ENCODE data around the gene ADRA2B. TPM values are rescaled to one million over a fixed set of nuclear protein-coding genes. Genes with fewer than 3 reads are reported as not detected.

ADRA2B gene
- total and polyA plus RNA-seq, 2 experiments from 2014 or later: not detected

DNA sequence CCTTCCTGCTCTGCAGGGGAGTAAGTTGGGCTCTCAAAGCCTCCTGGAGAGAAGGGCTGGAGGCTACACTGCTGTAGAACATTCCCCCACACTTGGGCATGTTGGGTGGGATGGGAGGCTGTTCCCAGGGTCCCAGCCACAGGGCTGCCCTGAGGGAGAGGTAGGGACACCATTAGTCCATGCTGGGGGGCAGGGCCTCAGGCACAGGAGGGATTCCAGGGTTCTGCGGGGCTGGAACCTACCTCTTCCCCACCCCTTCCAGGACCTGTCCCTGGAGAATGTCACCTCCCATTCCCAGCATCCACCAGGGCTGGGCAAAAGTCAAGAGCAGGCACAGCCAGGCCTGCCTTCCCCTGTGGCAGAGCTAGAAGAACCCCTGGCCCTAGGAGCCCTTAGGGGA lies 6.9 kb upstream of the ADRA2B start:
- no peak for DNase-seq
- H3F3A ChIP-seq (ENCODE audit: insufficient read depth): no peaks in the 10 kb centered on the region
- WGBS, 2 experiments (ENCODE audit: low coverage in 1 of 2, low lambda C conversion rate in 2 of 2, missing lambda C conversion rate in 2 of 2): 40 to 80% methylated on average over 1 of the region's 1 CpG
- peaks cover 31% of the 10 kb centered on the region for H3K27me3 ChIP-seq (replicated peaks; ENCODE audit: insufficient read depth)
- TF ChIP-seq EZH2 (IDR thresholded peaks at IDR 0.05; ENCODE audit: insufficient read depth, poor library complexity, severe bottlenecking): no peak
- TF ChIP-seq EZH2phosphoT487 (IDR thresholded peaks at IDR 0.05; ENCODE audit: insufficient read depth, low read depth): no peak
- H4K20me1 ChIP-seq (ENCODE audit: insufficient read depth): no peaks in the 10 kb centered on the region
- no peak overlapping the region for H3K4me3 ChIP-seq
- H3K9me3 ChIP-seq (ENCODE audit: low read depth): no peaks in the 10 kb centered on the region
- no peak overlapping the region for H3K4me2 ChIP-seq (ENCODE audit: unreplicated experiment)
- no peak overlapping the region for H2AFZ ChIP-seq
- in situ Hi-C loops (cut with MboI): no loop called here
- H3K4me1 ChIP-seq (ENCODE audit: insufficient read depth): no peaks in the 10 kb centered on the region
- no peak overlapping the region for H3K27ac ChIP-seq
- H3K9ac ChIP-seq: no peak overlapping the region
- no peaks in the 10 kb centered on the region for H3K36me3 ChIP-seq (ENCODE audit: low read depth)
- no peaks in the 10 kb centered on the region for H3K9me2 ChIP-seq (ENCODE audit: insufficient read depth)
- H3K79me2 ChIP-seq (ENCODE audit: insufficient read depth): no peaks in the 10 kb centered on the region

DNA sequence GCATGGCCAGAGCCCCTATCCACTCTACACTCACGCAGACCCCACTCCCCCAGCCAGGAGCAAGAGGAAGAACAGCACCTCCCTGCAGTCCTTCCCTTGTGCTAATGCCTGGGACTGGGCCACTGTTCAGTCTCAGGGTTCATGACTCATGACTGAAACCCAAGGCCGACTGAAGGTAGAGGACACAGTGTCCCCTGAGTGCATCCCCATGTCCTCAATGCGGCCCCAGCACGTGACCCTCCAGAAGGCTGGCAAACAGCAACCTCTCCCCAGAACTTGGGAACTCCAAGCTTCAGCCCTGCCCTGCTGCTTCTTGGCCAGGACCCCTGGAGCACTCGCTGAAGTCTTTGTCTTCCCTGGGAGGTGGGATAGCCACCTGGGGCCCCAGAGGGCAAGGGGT lies 6.0 kb upstream of the ADRA2B start:
- Histone ChIP-seq H3K9ac (no peak overlapping the region), H3K27ac (no peak overlapping the region), H3K79me2 (ENCODE audit: insufficient read depth) (no peaks in the 10 kb centered on the region), H3K27me3 (replicated peaks; ENCODE audit: insufficient read depth) (peaks cover 38% of the 10 kb centered on the region), H3F3A (ENCODE audit: insufficient read depth) (no peaks in the 10 kb centered on the region), H4K20me1 (ENCODE audit: insufficient read depth) (no peaks in the 10 kb centered on the region), H3K36me3 (ENCODE audit: low read depth) (no peaks in the 10 kb centered on the region), H3K4me2 (ENCODE audit: unreplicated experiment) (no peak overlapping the region), H2AFZ (no peak overlapping the region), H3K9me2 (ENCODE audit: insufficient read depth) (no peaks in the 10 kb centered on the region), H3K4me1 (ENCODE audit: insufficient read depth) (no peaks in the 10 kb centered on the region), H3K9me3 (ENCODE audit: low read depth) (no peaks in the 10 kb centered on the region), H3K4me3 (no peak overlapping the region)
- DNase-seq: no peak
- in situ Hi-C loops (cut with MboI): no loop called here
- WGBS, 2 experiments (ENCODE audit: low coverage in 1 of 2, low lambda C conversion rate in 2 of 2, missing lambda C conversion rate in 2 of 2): 67 to 73% methylated on average over 5 of the region's 5 CpGs
- TF ChIP-seq EZH2 (IDR thresholded peaks at IDR 0.05; ENCODE audit: insufficient read depth, poor library complexity, severe bottlenecking) (no peak), EZH2phosphoT487 (IDR thresholded peaks at IDR 0.05; ENCODE audit: insufficient read depth, low read depth) (no peak)

DNA sequence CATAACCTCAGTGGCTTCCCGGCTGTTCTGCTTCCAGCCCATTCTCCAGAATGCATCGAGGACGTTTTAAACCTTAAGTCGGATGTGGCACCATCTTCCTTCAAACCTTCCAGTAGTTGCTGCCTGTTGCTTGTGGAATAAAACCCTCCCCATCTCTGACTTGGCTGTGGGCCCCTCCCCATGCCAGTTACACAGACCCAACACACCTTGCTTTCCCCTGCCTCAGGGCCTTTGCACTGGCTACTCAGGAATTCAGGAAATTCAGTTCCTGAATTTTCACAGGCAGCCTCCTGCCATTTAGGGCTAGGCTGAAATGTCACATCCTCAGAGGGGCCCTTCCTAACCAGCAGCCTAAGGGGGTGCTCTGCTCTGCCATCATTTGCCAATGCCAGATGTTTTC lies 5.0 kb upstream of the ADRA2B start:
- no peaks in the 10 kb centered on the region for H3K36me3 ChIP-seq (ENCODE audit: low read depth)
- no peak for TF ChIP-seq EZH2phosphoT487 (IDR thresholded peaks at IDR 0.05; ENCODE audit: insufficient read depth, low read depth)
- no peak for TF ChIP-seq EZH2 (IDR thresholded peaks at IDR 0.05; ENCODE audit: insufficient read depth, poor library complexity, severe bottlenecking)
- no peak overlapping the region for H3K4me2 ChIP-seq (ENCODE audit: unreplicated experiment)
- no peaks in the 10 kb centered on the region for H3K9me3 ChIP-seq (ENCODE audit: low read depth)
- no peak overlapping the region for H3K4me3 ChIP-seq
- no peaks in the 10 kb centered on the region for H3F3A ChIP-seq (ENCODE audit: insufficient read depth)
- H3K27ac ChIP-seq: no peak overlapping the region
- DNase-seq: no peak
- no peak overlapping the region for H3K9ac ChIP-seq
- H2AFZ ChIP-seq: no peak overlapping the region
- no peaks in the 10 kb centered on the region for H3K9me2 ChIP-seq (ENCODE audit: insufficient read depth)
- no peaks in the 10 kb centered on the region for H3K4me1 ChIP-seq (ENCODE audit: insufficient read depth)
- in situ Hi-C loops (cut with MboI): no loop called here
- no peaks in the 10 kb centered on the region for H3K79me2 ChIP-seq (ENCODE audit: insufficient read depth)
- no peaks in the 10 kb centered on the region for H4K20me1 ChIP-seq (ENCODE audit: insufficient read depth)
- 79 to 81% methylated on average over 4 of the region's 4 CpGs for WGBS, 2 experiments (ENCODE audit: low coverage in 1 of 2, low lambda C conversion rate in 2 of 2, missing lambda C conversion rate in 2 of 2)
- peaks cover 41% of the 10 kb centered on the region for H3K27me3 ChIP-seq (replicated peaks; ENCODE audit: insufficient read depth)

DNA sequence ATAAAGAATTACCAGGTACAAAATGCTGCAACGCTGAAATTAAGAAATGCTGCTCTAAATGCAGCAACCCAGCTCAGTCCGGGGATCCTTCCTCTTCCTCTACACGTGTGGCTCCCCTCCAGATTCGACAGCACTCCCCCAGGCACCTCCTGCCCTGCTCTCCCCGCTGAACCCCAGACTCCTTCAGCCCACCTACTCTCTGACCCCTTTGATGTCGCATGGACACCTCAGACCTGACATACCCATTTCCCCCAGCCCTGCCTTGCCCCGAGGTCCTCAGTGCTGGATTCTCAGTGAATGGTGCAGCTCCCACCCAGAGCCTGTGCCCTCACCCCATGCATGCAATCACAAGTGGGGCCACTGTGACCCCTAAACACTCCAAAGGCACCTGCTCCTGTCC lies 4.6 kb upstream of the ADRA2B start:
- Histone ChIP-seq H3K27ac (no peak overlapping the region), H3K4me1 (ENCODE audit: insufficient read depth) (no peaks in the 10 kb centered on the region), H3K9me2 (ENCODE audit: insufficient read depth) (no peaks in the 10 kb centered on the region), H3K36me3 (ENCODE audit: low read depth) (no peaks in the 10 kb centered on the region), H3K4me2 (ENCODE audit: unreplicated experiment) (no peak overlapping the region), H2AFZ (no peak overlapping the region), H3K79me2 (ENCODE audit: insufficient read depth) (no peaks in the 10 kb centered on the region), H3K9ac (no peak overlapping the region), H3K4me3 (no peak overlapping the region), H4K20me1 (ENCODE audit: insufficient read depth) (no peaks in the 10 kb centered on the region), H3K9me3 (ENCODE audit: low read depth) (no peaks in the 10 kb centered on the region), H3K27me3 (replicated peaks; ENCODE audit: insufficient read depth) (peaks cover 41% of the 10 kb centered on the region), H3F3A (ENCODE audit: insufficient read depth) (no peaks in the 10 kb centered on the region)
- WGBS, 2 experiments (ENCODE audit: low coverage in 1 of 2, low lambda C conversion rate in 2 of 2, missing lambda C conversion rate in 2 of 2): 26% methylated on average over 7 of the region's 7 CpGs
- DNase-seq: no peak
- TF ChIP-seq EZH2phosphoT487 (IDR thresholded peaks at IDR 0.05; ENCODE audit: insufficient read depth, low read depth) (no peak), EZH2 (IDR thresholded peaks at IDR 0.05; ENCODE audit: insufficient read depth, poor library complexity, severe bottlenecking) (no peak)
- in situ Hi-C loops (cut with MboI): no loop called here
